ENCODE results near the gene UBE2G2.

- no peak for TF ChIP-seq CTCF (IDR thresholded peaks at IDR 0.05)
- no peak for TF ChIP-seq ZFX (IDR thresholded peaks at IDR 0.05; ENCODE audit: borderline replicate concordance)
Measured at GRCh38 chr21:44736291-44737004, 65.2 kb downstream of the UBE2G2 start.

Data from 22Rv1 (cell line).